ENCODE data around the gene HMGN4.
A peak's percentile ranks its signal among the peaks of the same experiment; 100 is the strongest.
"Not testable (repeated sequence)": the region's sequence is repeated elsewhere in the genome, so short reads cannot be mapped to it uniquely, and the experiment has no call there.

HMGN4 gene

GRCh38 chr6:26537846-26538571 is at the start of gene HMGN4:
Gene HMGN4 (plus strand): TSS chr6:26538366. CDS start chr6:26545207, 6,841 bp downstream.
- DNase-seq, result peak; percentile 66 to 98 (median 81)
- intact Hi-C loops (cut with DNase I), result loop anchor here (1.0 to 10.0 kb wide), 3 partner anchors 15 to 57 kb away; partner anchors contain the start of gene ABT1

- no peak for DNase-seq
- intact Hi-C loops (cut with DNase I), result no loop called here
These were observed 47.9 kb upstream of the HMGN4 start for GRCh38 chr6:26489996-26490964.

- intact Hi-C loops (cut with DNase I), result no loop called here
- DNase-seq, result no peak
These were observed 46.6 kb upstream of the HMGN4 start for GRCh38 chr6:26491604-26492003.

- DNase-seq, result no peak
- intact Hi-C loops (cut with DNase I), result no loop called here
These were observed 44.9 kb upstream of the HMGN4 start for GRCh38 chr6:26493258-26493657.

- no peak for DNase-seq
- intact Hi-C loops (cut with DNase I), result no loop called here
These were observed 44.0 kb upstream of the HMGN4 start for GRCh38 chr6:26494117-26494516.

GRCh38 chr6:26495281-26495680 is 42.9 kb upstream of the HMGN4 start:
- intact Hi-C loops (cut with DNase I), result no loop called here
- DNase-seq, result no peak

- intact Hi-C loops (cut with DNase I), result no loop called here
- DNase-seq, result no peak
These were observed 40.6 kb upstream of the HMGN4 start for GRCh38 chr6:26497610-26498009.

GRCh38 chr6:26500102-26500501 is 38.1 kb upstream of the HMGN4 start, which contains the start of gene BTN1A1:
Gene BTN1A1 (plus strand): TSS chr6:26500303. CDS start chr6:26501287, 984 bp downstream.
- intact Hi-C loops (cut with DNase I), result no loop called here
- DNase-seq, result no peak

- intact Hi-C loops (cut with DNase I), result no loop called here
- peak in 7 of 10 donors; percentile 12 to 83 (median 33) for DNase-seq
These were observed 36.6 kb upstream of the HMGN4 start for GRCh38 chr6:26501482-26501986.

- DNase-seq, result no peak
These were observed 36.0 kb upstream of the HMGN4 start for GRCh38 chr6:26502165-26502564.

GRCh38 chr6:26502626-26503025 is 35.5 kb upstream of the HMGN4 start:
- intact Hi-C loops (cut with DNase I), result no loop called here
- no peak for DNase-seq

More at GRCh38 chr6:26502165-26502564, 36.0 kb upstream of the HMGN4 start:
- intact Hi-C loops (cut with DNase I), result no loop called here

- intact Hi-C loops (cut with DNase I), result no loop called here
- DNase-seq, result no peak
These were observed 30.5 kb upstream of the HMGN4 start for GRCh38 chr6:26507658-26508057.

- intact Hi-C loops (cut with DNase I), result not testable (repeated sequence)
These were observed 27.1 kb upstream of the HMGN4 start for GRCh38 chr6:26511033-26511432.

GRCh38 chr6:26514984-26515383 is 23.2 kb upstream of the HMGN4 start:
- intact Hi-C loops (cut with DNase I), result no loop called here

More at GRCh38 chr6:26511033-26511432, 27.1 kb upstream of the HMGN4 start:
- DNase-seq, result peak in 3 of 10 donors; percentile 20 to 77 (median 22)

GRCh38 chr6:26516481-26517427 is 21.4 kb upstream of the HMGN4 start:
- DNase-seq, result no peak
- intact Hi-C loops (cut with DNase I), result no loop called here

More at GRCh38 chr6:26514984-26515383, 23.2 kb upstream of the HMGN4 start:
- DNase-seq, result no peak

- no peak for DNase-seq
- intact Hi-C loops (cut with DNase I), result no loop called here
These were observed 18.8 kb upstream of the HMGN4 start for GRCh38 chr6:26519359-26519758.

- DNase-seq, result peak in 9 of 10 donors; percentile 41 to 92 (median 49)
- intact Hi-C loops (cut with DNase I), result loop anchor here (2.0 to 10.0 kb wide), 2 partner anchors 18 to 66 kb away; partner anchors contain the start of genes BTN2A1 and HMGN4
These were observed 17.8 kb upstream of the HMGN4 start for GRCh38 chr6:26520237-26520849.

- intact Hi-C loops (cut with DNase I), result loop anchor here (2.0 to 10.0 kb wide), 2 partner anchors 18 to 66 kb away; partner anchors contain the start of genes BTN2A1 and HMGN4
These were observed 17.1 kb upstream of the HMGN4 start for GRCh38 chr6:26520850-26521599.

More at GRCh38 chr6:26520850-26521599, 17.1 kb upstream of the HMGN4 start:
- DNase-seq, result peak; percentile 72 to 96 (median 80)
